ENCODE results near the gene ATL1. TPM values are rescaled to one million over a fixed set of nuclear protein-coding genes. Genes with fewer than 3 reads are reported as not detected.

ATL1 gene
- total and polyA plus RNA-seq, 2 experiments from 2014 or later = 4.3 to 6.0 TPM

- TF ChIP-seq EZH2 (IDR thresholded peaks at IDR 0.05; ENCODE audit: borderline replicate concordance) = no peak
- TF ChIP-seq, protein P1, sequence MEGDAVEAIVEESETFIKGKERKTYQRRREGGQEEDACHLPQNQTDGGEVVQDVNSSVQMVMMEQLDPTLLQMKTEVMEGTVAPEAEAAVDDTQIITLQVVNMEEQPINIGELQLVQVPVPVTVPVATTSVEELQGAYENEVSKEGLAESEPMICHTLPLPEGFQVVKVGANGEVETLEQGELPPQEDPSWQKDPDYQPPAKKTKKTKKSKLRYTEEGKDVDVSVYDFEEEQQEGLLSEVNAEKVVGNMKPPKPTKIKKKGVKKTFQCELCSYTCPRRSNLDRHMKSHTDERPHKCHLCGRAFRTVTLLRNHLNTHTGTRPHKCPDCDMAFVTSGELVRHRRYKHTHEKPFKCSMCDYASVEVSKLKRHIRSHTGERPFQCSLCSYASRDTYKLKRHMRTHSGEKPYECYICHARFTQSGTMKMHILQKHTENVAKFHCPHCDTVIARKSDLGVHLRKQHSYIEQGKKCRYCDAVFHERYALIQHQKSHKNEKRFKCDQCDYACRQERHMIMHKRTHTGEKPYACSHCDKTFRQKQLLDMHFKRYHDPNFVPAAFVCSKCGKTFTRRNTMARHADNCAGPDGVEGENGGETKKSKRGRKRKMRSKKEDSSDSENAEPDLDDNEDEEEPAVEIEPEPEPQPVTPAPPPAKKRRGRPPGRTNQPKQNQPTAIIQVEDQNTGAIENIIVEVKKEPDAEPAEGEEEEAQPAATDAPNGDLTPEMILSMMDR (IDR thresholded peaks at IDR 0.05; ENCODE audit: poor library complexity) = no peak
- no peak for TF ChIP-seq EZH2phosphoT487 (IDR thresholded peaks at IDR 0.05; ENCODE audit: low read depth, severe bottlenecking, unreplicated experiment)
- Histone ChIP-seq H3K79me2 (peaks cover 36% of the 10 kb centered on the region), H3K9me3 (ENCODE audit: low read depth) (no peaks in the 10 kb centered on the region), H3K9me2 (replicated peaks; ENCODE audit: insufficient read depth) (no peaks in the 10 kb centered on the region), H3K4me3 (peak overlapping the region; percentile 71), H3K27ac (peak overlapping the region; percentile 99), H2AFZ (peak overlapping the region; percentile 93), H3K27me3 (no peaks in the 10 kb centered on the region), H4K20me1 (ENCODE audit: insufficient read depth, poor library complexity, severe bottlenecking) (peaks cover 6% of the 10 kb centered on the region), H3K36me3 (replicated peaks; ENCODE audit: insufficient read depth, low read depth) (no peaks in the 10 kb centered on the region), H3K4me2 (peak overlapping the region; percentile 83), H3K4me1 (ENCODE audit: insufficient read depth) (no peaks in the 10 kb centered on the region)
- DNase-seq (ENCODE audit: low spot score) = no peak
- 39% methylated on average over 6 of the region's 6 CpGs for WGBS (ENCODE audit: low lambda C conversion rate, missing lambda C conversion rate)
Measured at GRCh38 chr14:50668826-50669143, 108.8 kb downstream of the ATL1 start.

DNA sequence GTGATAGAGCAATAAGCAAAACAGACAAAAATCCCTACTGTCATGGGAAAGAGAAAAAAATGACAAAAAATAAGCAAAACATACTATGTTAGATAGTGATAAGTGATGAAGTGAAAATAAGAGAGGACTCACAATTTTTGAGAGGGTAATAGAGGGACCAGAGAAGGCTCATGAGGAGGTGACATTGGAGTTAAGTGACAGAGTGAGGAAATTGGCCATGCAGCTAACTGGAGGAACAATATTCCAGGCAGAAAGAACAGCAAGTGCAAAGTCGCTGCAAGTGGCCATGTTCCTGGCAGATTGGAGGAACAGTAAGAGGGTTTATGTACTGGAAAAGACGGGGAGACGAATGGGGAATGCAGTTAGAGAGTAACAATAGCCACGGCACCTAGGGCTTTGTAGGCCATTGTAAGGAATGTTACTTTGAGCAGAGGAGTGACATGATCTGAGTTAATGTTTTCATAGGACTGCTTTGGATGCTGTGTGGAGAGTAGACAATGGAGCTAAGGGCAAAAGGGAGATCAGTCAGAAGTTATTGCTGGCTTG lies 109.6 kb downstream of the ATL1 start:
- Histone ChIP-seq H3K4me2 (peak overlapping the region; percentile 83), H2AFZ (no peak overlapping the region), H3K9me2 (replicated peaks; ENCODE audit: insufficient read depth) (no peaks in the 10 kb centered on the region), H4K20me1 (ENCODE audit: insufficient read depth, poor library complexity, severe bottlenecking) (peaks cover 6% of the 10 kb centered on the region), H3K4me1 (ENCODE audit: insufficient read depth) (no peaks in the 10 kb centered on the region), H3K36me3 (replicated peaks; ENCODE audit: insufficient read depth, low read depth) (no peaks in the 10 kb centered on the region), H3K4me3 (no peak overlapping the region), H3K27me3 (no peaks in the 10 kb centered on the region), H3K9me3 (ENCODE audit: low read depth) (no peaks in the 10 kb centered on the region), H3K79me2 (peaks cover 29% of the 10 kb centered on the region), H3K27ac (no peak overlapping the region)
- WGBS (ENCODE audit: low lambda C conversion rate, missing lambda C conversion rate) = 74% methylated on average over 4 of the region's 4 CpGs
- DNase-seq (ENCODE audit: low spot score) = no peak
- no peak for TF ChIP-seq EZH2phosphoT487 (IDR thresholded peaks at IDR 0.05; ENCODE audit: low read depth, severe bottlenecking, unreplicated experiment)
- TF ChIP-seq EZH2 (IDR thresholded peaks at IDR 0.05; ENCODE audit: borderline replicate concordance) = no peak
- TF ChIP-seq, protein P1 (IDR thresholded peaks at IDR 0.05; ENCODE audit: poor library complexity) = no peak

GRCh38 chr14:50670196-50670865 lies 110.4 kb downstream of the ATL1 start:
- H3K4me1 ChIP-seq (ENCODE audit: insufficient read depth) = no peaks in the 10 kb centered on the region
- 73% methylated on average over 10 of the region's 10 CpGs for WGBS (ENCODE audit: low lambda C conversion rate, missing lambda C conversion rate)
- H3K9me2 ChIP-seq (replicated peaks; ENCODE audit: insufficient read depth) = no peaks in the 10 kb centered on the region
- no peak for TF ChIP-seq EZH2phosphoT487 (IDR thresholded peaks at IDR 0.05; ENCODE audit: low read depth, severe bottlenecking, unreplicated experiment)
- no peak for TF ChIP-seq EZH2 (IDR thresholded peaks at IDR 0.05; ENCODE audit: borderline replicate concordance)
- TF ChIP-seq, protein P1 (IDR thresholded peaks at IDR 0.05; ENCODE audit: poor library complexity) = no peak
- H3K4me2 ChIP-seq = no peak overlapping the region
- H3K36me3 ChIP-seq (replicated peaks; ENCODE audit: insufficient read depth, low read depth) = no peaks in the 10 kb centered on the region
- peaks cover 23% of the 10 kb centered on the region for H3K79me2 ChIP-seq
- H3K27ac ChIP-seq = no peak overlapping the region
- H4K20me1 ChIP-seq (ENCODE audit: insufficient read depth, poor library complexity, severe bottlenecking) = peaks cover 6% of the 10 kb centered on the region
- DNase-seq (ENCODE audit: low spot score) = no peak
- no peak overlapping the region for H2AFZ ChIP-seq
- no peak overlapping the region for H3K4me3 ChIP-seq
- H3K27me3 ChIP-seq = no peaks in the 10 kb centered on the region
- no peaks in the 10 kb centered on the region for H3K9me3 ChIP-seq (ENCODE audit: low read depth)
